HEK293 (cell line): ENCODE data around the gene RABGGTA.

Experiments
- CTCF ChIA-PET: fragments of 350-600 bp; formaldehyde crosslinking; extraction: SDS; loops from one replicate; lab custom pipeline; 2021; ENCODE audit warnings: antibody characterized with exemption; lab: Yijun Ruan, JAX
- POLR2A ChIA-PET: fragments of 300-600 bp; formaldehyde crosslinking; extraction: SDS; loops from one replicate; lab custom pipeline; 2020; ENCODE audit warnings: antibody characterized with exemption, inconsistent platforms; lab: Yijun Ruan, JAX
- H3K27ac ChIP-seq: fragments of 200-500 bp; sonication (Bioruptor generic); 2 replicates; pipeline ENCODE4 v1.5.1; 2014; ENCODE audit warnings: low read depth, low read length, control low read depth, inconsistent platforms; ENCODE audit errors: extremely low read depth
- H3K36me3 ChIP-seq, 2 experiments: fragments of 200-500 bp in 1 of 2; sonication (Bioruptor generic) in 1 of 2; 1 replicate in 1 of 2; 2 replicates in 1 of 2; pipeline ENCODE4 v1.5.1; 2014 to 2017; ENCODE audit warnings: inconsistent platforms in 2 of 2, low read length in 2 of 2; ENCODE audit not compliant: control insufficient read depth in 2 of 2, insufficient read depth in 1 of 2
- H3K4me1 ChIP-seq: fragments of 200-500 bp; sonication (Bioruptor generic); 2 replicates; pipeline ENCODE4 v1.5.1; 2014; ENCODE audit warnings: mild to moderate bottlenecking, low read length, inconsistent platforms; ENCODE audit not compliant: control insufficient read depth, insufficient read depth
- H3K4me3 ChIP-seq: 2 replicates; pipeline ENCODE4 v1.5.1; 2011; ENCODE audit warnings: low read depth, mild to moderate bottlenecking, control low read depth, low read length, moderate library complexity
- H3K9me3 ChIP-seq: fragments of 200-500 bp; sonication (Bioruptor generic); 2 replicates; pipeline ENCODE4 v1.5.1; 2014; ENCODE audit warnings: low read depth, low read length, inconsistent platforms; ENCODE audit not compliant: control insufficient read depth, insufficient read depth
- CTCF ChIP-seq: fragments of 450-650 bp; formaldehyde crosslinking; IDR thresholded peaks from 2 replicates; pipeline ENCODE4 v1.5.1; 2016; ENCODE audit warnings: missing biosample characterization, missing genetic modification characterization
- HOXA7 ChIP-seq: sonication (generic); formaldehyde crosslinking; IDR thresholded peaks from 2 replicates; pipeline ENCODE4 v1.8.1; 2022; ENCODE audit warnings: missing genetic modification reagents, borderline replicate concordance
- HOXC10 ChIP-seq: sonication (generic); formaldehyde crosslinking; IDR thresholded peaks from 2 replicates; pipeline ENCODE4 v1.8.1; 2023; ENCODE audit warnings: mild to moderate bottlenecking, missing genetic modification reagents
- HOXD13 ChIP-seq: sonication (generic); formaldehyde crosslinking; IDR thresholded peaks from 2 replicates; pipeline ENCODE4 v1.8.0; 2022; ENCODE audit warnings: missing genetic modification reagents, borderline replicate concordance
- SETDB1 ChIP-seq: IDR thresholded peaks from one replicate; pipeline ENCODE4 v1.6.1; 2017; ENCODE audit warnings: mild to moderate bottlenecking, low read length, moderate library complexity, mixed read lengths; ENCODE audit not compliant: insufficient read length
- SP2 ChIP-seq: fragments of 450-650 bp; formaldehyde crosslinking; IDR thresholded peaks from 2 replicates; pipeline ENCODE4 v1.5.1; 2016; ENCODE audit warnings: missing biosample characterization, missing genetic modification characterization
- ZBTB17 ChIP-seq: fragments of 450-650 bp; formaldehyde crosslinking; IDR thresholded peaks from 2 replicates; pipeline ENCODE4 v1.5.1; 2016; ENCODE audit warnings: missing biosample characterization, missing genetic modification characterization
- ZNF121 ChIP-seq: fragments of 450-650 bp; formaldehyde crosslinking; IDR thresholded peaks from 2 replicates; pipeline ENCODE4 v1.5.1; 2016; ENCODE audit warnings: missing biosample characterization, missing genetic modification characterization
- ZNF132 ChIP-seq: fragments of 450-650 bp; formaldehyde crosslinking; IDR thresholded peaks from 2 replicates; pipeline ENCODE4 v1.5.1; 2017; ENCODE audit warnings: missing biosample characterization, missing genetic modification characterization, borderline replicate concordance
- ZNF138 ChIP-seq: fragments of 450-650 bp; formaldehyde crosslinking; IDR thresholded peaks from 2 replicates; pipeline ENCODE4 v1.5.1; 2016; ENCODE audit warnings: missing biosample characterization, missing genetic modification characterization, borderline replicate concordance
- ZNF157 ChIP-seq: fragments of 450-650 bp; formaldehyde crosslinking; IDR thresholded peaks from 2 replicates; pipeline ENCODE4 v1.5.1; 2016; ENCODE audit warnings: missing biosample characterization, missing genetic modification characterization
- ZNF175 ChIP-seq: fragments of 450-650 bp; formaldehyde crosslinking; IDR thresholded peaks from 2 replicates; pipeline ENCODE4 v1.5.1; 2016; ENCODE audit warnings: missing biosample characterization, missing genetic modification characterization
- ZNF2 ChIP-seq: fragments of 450-650 bp; formaldehyde crosslinking; IDR thresholded peaks from 2 replicates; pipeline ENCODE4 v1.5.1; 2016; ENCODE audit warnings: missing biosample characterization, missing genetic modification characterization
- ZNF274 ChIP-seq, 2 experiments: fragments of 200-500 bp in 1 of 2; fragments of 450-650 bp in 1 of 2; sonication (Bioruptor generic) in 1 of 2; formaldehyde crosslinking in 1 of 2; IDR thresholded peaks; 2 replicates each; pipeline versions ENCODE4 v1.5.1 to v1.6.1; 2014 to 2016; ENCODE audit warnings: borderline replicate concordance in 1 of 2, inconsistent platforms in 1 of 2, low read length in 1 of 2, missing biosample characterization in 1 of 2, missing genetic modification characterization in 1 of 2
- ZNF324 ChIP-seq: fragments of 450-650 bp; formaldehyde crosslinking; IDR thresholded peaks from 2 replicates; pipeline ENCODE4 v1.5.1; 2016; ENCODE audit warnings: missing biosample characterization, missing genetic modification characterization
- ZNF473 ChIP-seq: fragments of 450-650 bp; formaldehyde crosslinking; IDR thresholded peaks from 2 replicates; pipeline ENCODE4 v1.5.1; 2017; ENCODE audit warnings: missing biosample characterization, missing genetic modification characterization
- ZNF521 ChIP-seq: fragments of 450-650 bp; formaldehyde crosslinking; IDR thresholded peaks from 2 replicates; pipeline ENCODE4 v1.5.1; 2017; ENCODE audit warnings: missing biosample characterization, mild to moderate bottlenecking, missing genetic modification characterization
- ZNF561 ChIP-seq: fragments of 450-650 bp; IDR thresholded peaks from 2 replicates; pipeline ENCODE4 v1.5.1; 2018; ENCODE audit warnings: missing biosample characterization, missing genetic modification characterization, borderline replicate concordance
- ZNF624 ChIP-seq: fragments of 450-650 bp; formaldehyde crosslinking; IDR thresholded peaks from 2 replicates; pipeline ENCODE4 v1.5.1; 2017; ENCODE audit warnings: missing biosample characterization, missing genetic modification characterization
- ZNF626 ChIP-seq: fragments of 450-650 bp; sonication (Bioruptor Pico); formaldehyde crosslinking; IDR thresholded peaks from 2 replicates; pipeline ENCODE4 v1.5.1; 2018; ENCODE audit warnings: missing biosample characterization, missing genetic modification characterization, inconsistent platforms
- ZNF701 ChIP-seq: fragments of 450-650 bp; formaldehyde crosslinking; IDR thresholded peaks from 2 replicates; pipeline ENCODE4 v1.5.1; 2016; ENCODE audit warnings: missing biosample characterization, missing genetic modification characterization
- ZSCAN23 ChIP-seq: fragments of 450-650 bp; formaldehyde crosslinking; IDR thresholded peaks from 2 replicates; pipeline ENCODE4 v1.5.1; 2016; ENCODE audit warnings: missing biosample characterization, missing genetic modification characterization

The RABGGTA gene

GRCh38 chr14:24261256-24261968, 10.0 kb downstream of the RABGGTA start:
- ChIA-PET POLR2A (interaction anchor here (0.7 to 3.6 kb wide), 4 partner anchors 10 to 168 kb away, joined by 3 to 16 read pairs (median 9); partner anchors contain the start of genes EMC9, PCK2, RABGGTA and TINF2), CTCF (interaction anchor here (0.6 to 1.4 kb wide), 3 partner anchors 14 to 19 kb away, joined by 3 to 6 read pairs (median 4); partner anchors contain the start of gene TINF2)
- TF ChIP-seq HOXC10 (CRISPR knock-in tag): no peak
- TF ChIP-seq HOXD13: no peak
- TF ChIP-seq ZNF626 (tag by site-specific recombination): no peak
- TF ChIP-seq ZNF138: no peak
- Histone ChIP-seq H3K4me1 (no peaks in the 10 kb centered on the region), H3K9me3 (no peaks in the 10 kb centered on the region), H3K4me3 (no peak overlapping the region), H3K36me3 (peaks cover 0 to 12% of the 10 kb centered on the region in 2 experiments; a peak in 1 of 3 replicates), H3K27ac (no peak overlapping the region)

- no peak for TF ChIP-seq ZNF175 (tag by site-specific recombination)
- no peak for TF ChIP-seq ZNF701 (tag by site-specific recombination)
- Histone ChIP-seq H3K9me3 (no peaks in the 10 kb centered on the region), H3K36me3 (peaks cover 0 to 6% of the 10 kb centered on the region in 2 experiments; a peak in 1 of 3 replicates), H3K27ac (no peak overlapping the region), H3K4me1 (no peaks in the 10 kb centered on the region), H3K4me3 (no peak overlapping the region)
- CTCF ChIA-PET: no interaction called here
- POLR2A ChIA-PET: interaction anchor here (3.6 kb wide), 1 partner anchor 10 kb away, joined by 16 read pairs; the partner anchor contains the start of gene RABGGTA
Measured at GRCh38 chr14:24260780-24261157, 10.6 kb downstream of the RABGGTA start.

- peaks cover 0 to 3% of the 10 kb centered on the region in 2 experiments; a peak in 1 of 3 replicates for H3K36me3 ChIP-seq
- no peaks in the 10 kb centered on the region for H3K4me1 ChIP-seq
- TF ChIP-seq SETDB1: no peak
- TF ChIP-seq ZNF2: no peak
- TF ChIP-seq ZNF121 (tag by site-specific recombination): no peak
- TF ChIP-seq ZSCAN23 (tag by site-specific recombination): no peak
- TF ChIP-seq ZNF561 (tag by site-specific recombination): no peak
- TF ChIP-seq ZNF157 (tag by site-specific recombination): no peak
- no peak for TF ChIP-seq HOXA7 (CRISPR knock-in tag)
- TF ChIP-seq ZNF132: no peak
- no peak for TF ChIP-seq ZNF274 (IDR thresholded peaks at IDR 0.05; ENCODE audit: low read length)
- no peak for TF ChIP-seq ZNF274 (tag by site-specific recombination; IDR thresholded peaks at IDR 0.05; ENCODE audit: borderline replicate concordance)
- TF ChIP-seq SP2: no peak
- no peak for TF ChIP-seq ZBTB17
- no peak for TF ChIP-seq CTCF (tag by site-specific recombination)
- no peak for TF ChIP-seq ZNF473 (tag by site-specific recombination)
- TF ChIP-seq ZNF324 (tag by site-specific recombination): no peak
- TF ChIP-seq ZNF624: no peak
- no peak for TF ChIP-seq ZNF521
- no peak overlapping the region for H3K27ac ChIP-seq
- ChIA-PET CTCF (no interaction called here), POLR2A (interaction anchor here (3.6 kb wide), 1 partner anchor 11 kb away, joined by 16 read pairs; the partner anchor contains the start of gene RABGGTA)
- no peaks in the 10 kb centered on the region for H3K9me3 ChIP-seq
- H3K4me3 ChIP-seq: no peak overlapping the region
Measured at GRCh38 chr14:24260026-24260779, 11.2 kb downstream of the RABGGTA start.
